Smooth muscle cell (in vitro differentiated cells): ENCODE results near the gene ERMP1. TPM values are rescaled to one million over a fixed set of nuclear protein-coding genes. Genes with fewer than 3 reads are reported as not detected.

Experiments used
- DNase-seq: peaks from one replicate; lab custom pipeline; 2025; ENCODE audit not compliant: unreplicated experiment; lab: John Stamatoyannopoulos, UW
- H2AFZ ChIP-seq: fragments of 200-600 bp; sonication (generic); 2 replicates; pipeline ENCODE4 v1.6.0; 2016; ENCODE audit warnings: antibody characterized with exemption, low read depth, mild to moderate bottlenecking
- H3F3A ChIP-seq: fragments of 200-600 bp; sonication (generic); 2 replicates; pipeline ENCODE4 v1.6.0; 2017; ENCODE audit warnings: antibody characterized with exemption, low read depth
- H3K27ac ChIP-seq: fragments of 200-600 bp; sonication (generic); 2 replicates; pipeline ENCODE4 v1.5.1; 2016; ENCODE audit warnings: low read depth, mild to moderate bottlenecking
- H3K27me3 ChIP-seq: fragments of 200-600 bp; sonication (generic); 2 replicates; pipeline ENCODE4 v1.6.1; 2016; ENCODE audit warnings: low read depth, mild to moderate bottlenecking
- H3K36me3 ChIP-seq: fragments of 200-600 bp; sonication (generic); 2 replicates; pipeline ENCODE4 v1.5.1; 2016; ENCODE audit warnings: low read depth
- H3K4me1 ChIP-seq: fragments of 200-600 bp; sonication (generic); 2 replicates; pipeline ENCODE4 v1.5.1; 2016; ENCODE audit warnings: low read depth
- H3K4me2 ChIP-seq: fragments of 200-600 bp; sonication (generic); 2 replicates; pipeline ENCODE4 v1.6.0; 2016; ENCODE audit warnings: mild to moderate bottlenecking
- H3K4me3 ChIP-seq: fragments of 200-600 bp; sonication (generic); 2 replicates; pipeline ENCODE4 v1.5.1; 2016; ENCODE audit warnings: mild to moderate bottlenecking
- H3K79me2 ChIP-seq: fragments of 200-600 bp; sonication (generic); 2 replicates; pipeline ENCODE4 v1.6.0; 2016; ENCODE audit warnings: low read depth, mild to moderate bottlenecking
- H3K9ac ChIP-seq: fragments of 200-600 bp; sonication (generic); 2 replicates; pipeline ENCODE4 v1.6.0; 2016; ENCODE audit warnings: low read depth
- H3K9me3 ChIP-seq: fragments of 200-600 bp; sonication (generic); replicated peaks from 2 replicates; pipeline ENCODE4 v1.5.1; 2016; ENCODE audit warnings: low read depth
- H4K20me1 ChIP-seq: fragments of 200-600 bp; sonication (generic); 2 replicates; pipeline ENCODE4 v1.6.0; 2016; ENCODE audit warnings: low read depth
- CTCF ChIP-seq: fragments of 200-600 bp; sonication (generic); IDR thresholded peaks from 2 replicates; pipeline ENCODE4 v1.5.1; 2017; ENCODE audit warnings: borderline replicate concordance, mild to moderate bottlenecking, antibody characterized with exemption; ENCODE audit not compliant: insufficient read depth, poor library complexity, severe bottlenecking
- WGBS: methylation state at CpG from one replicate; pipeline ENCODE4 v1.1.7; 2016; ENCODE audit warnings: low lambda C conversion rate; 5-methylcytosine and 5-hydroxymethylcytosine counted together
- polyA plus RNA-seq: library from polyadenylated mRNA; unstranded; fragments of >200 nt; fragmentation: Nextera tagmentation; extraction: Ambion mirVana; gene quantifications from 2 replicates; pipeline ENCODE4 v1.2.1, GENCODE V29; 2016
- total RNA-seq: library from RNA; depleted of rRNA; stranded (reverse); fragments of >200 nt; gene quantifications from 2 replicates; pipeline ENCODE4 v1.2.3, GENCODE V29; 2014

Gene ERMP1
- total and polyA plus RNA-seq, 2 experiments from 2014 or later = 2.1 to 10.7 TPM

GRCh38 chr9:5841771-5842573, 9.1 kb upstream of the ERMP1 start:
- H3K4me1 ChIP-seq = no peaks in the 10 kb centered on the region
- H3K36me3 ChIP-seq = no peaks in the 10 kb centered on the region
- no peak overlapping the region for H3K4me2 ChIP-seq
- no peak for DNase-seq
- H3K9ac ChIP-seq = no peak overlapping the region
- H3F3A ChIP-seq = peaks cover 6% of the 10 kb centered on the region
- H3K79me2 ChIP-seq = no peaks in the 10 kb centered on the region
- no peaks in the 10 kb centered on the region for H3K27me3 ChIP-seq
- 92% methylated on average over 12 of the region's 12 CpGs for WGBS
- no peak for TF ChIP-seq CTCF
- no peaks in the 10 kb centered on the region for H3K9me3 ChIP-seq
- H3K27ac ChIP-seq = no peak overlapping the region
- H4K20me1 ChIP-seq = no peaks in the 10 kb centered on the region
- no peak overlapping the region for H2AFZ ChIP-seq
- H3K4me3 ChIP-seq = no peak overlapping the region

GRCh38 chr9:5840788-5841187, 7.9 kb upstream of the ERMP1 start:
- peaks cover 6% of the 10 kb centered on the region for H3F3A ChIP-seq
- no peak for TF ChIP-seq CTCF
- H3K79me2 ChIP-seq = no peaks in the 10 kb centered on the region
- no peak overlapping the region for H3K9ac ChIP-seq
- no peak for DNase-seq
- no peak overlapping the region for H3K27ac ChIP-seq
- H3K4me3 ChIP-seq = no peak overlapping the region
- H3K9me3 ChIP-seq = no peaks in the 10 kb centered on the region
- H3K4me2 ChIP-seq = no peak overlapping the region
- 83% methylated on average over 3 of the region's 3 CpGs for WGBS
- no peaks in the 10 kb centered on the region for H3K36me3 ChIP-seq
- H3K27me3 ChIP-seq = no peaks in the 10 kb centered on the region
- H2AFZ ChIP-seq = no peak overlapping the region
- H4K20me1 ChIP-seq = no peaks in the 10 kb centered on the region
- H3K4me1 ChIP-seq = no peaks in the 10 kb centered on the region

- no peaks in the 10 kb centered on the region for H3K36me3 ChIP-seq
- no peak overlapping the region for H3K27ac ChIP-seq
- H3K9ac ChIP-seq = no peak overlapping the region
These were observed 6.6 kb upstream of the ERMP1 start for GRCh38 chr9:5839572-5839902.

More at GRCh38 chr9:5839572-5839902, 6.6 kb upstream of the ERMP1 start:
- DNase-seq = no peak
- Histone ChIP-seq H3K4me2 (no peak overlapping the region), H3K79me2 (no peaks in the 10 kb centered on the region), H3K27me3 (no peaks in the 10 kb centered on the region), H3K4me1 (no peaks in the 10 kb centered on the region), H3F3A (peaks cover 6% of the 10 kb centered on the region), H3K9me3 (no peaks in the 10 kb centered on the region), H4K20me1 (no peaks in the 10 kb centered on the region), H2AFZ (no peak overlapping the region), H3K4me3 (no peak overlapping the region)
- TF ChIP-seq CTCF = no peak
- WGBS = 90% methylated on average over 4 of the region's 4 CpGs
